GM18909 (cell line): ENCODE measurements around the gene AOPEP.

Source experiments
- ATAC-seq: cut with Tn5 transposase; IDR thresholded peaks from one replicate; pipeline ENCODE4 v1.9.1; 2021; ENCODE audit warnings: mild to moderate bottlenecking; ENCODE audit not compliant: unreplicated experiment, poor library complexity

The AOPEP gene

GRCh38 chr9:94758880-94759279 lies 32.4 kb downstream of the AOPEP start:
- no peak for ATAC-seq

- no peak for ATAC-seq
These were observed 33.5 kb downstream of the AOPEP start for GRCh38 chr9:94760010-94760409.

GRCh38 chr9:94760660-94761059 lies 34.2 kb downstream of the AOPEP start:
- no peak for ATAC-seq

GRCh38 chr9:94761481-94761880 lies 35.0 kb downstream of the AOPEP start:
- ATAC-seq, result no peak

- ATAC-seq, result no peak
These were observed 41.0 kb downstream of the AOPEP start for GRCh38 chr9:94767331-94768072.

GRCh38 chr9:94768766-94769165 lies 42.3 kb downstream of the AOPEP start:
- no peak for ATAC-seq

- ATAC-seq, result no peak
These were observed 43.8 kb downstream of the AOPEP start for GRCh38 chr9:94770334-94770733.

- ATAC-seq, result no peak
These were observed 44.6 kb downstream of the AOPEP start for GRCh38 chr9:94771096-94771495.

GRCh38 chr9:94772144-94772543 lies 45.6 kb downstream of the AOPEP start:
- ATAC-seq, result no peak

GRCh38 chr9:94772639-94773303 lies 46.3 kb downstream of the AOPEP start:
- no peak for ATAC-seq

GRCh38 chr9:94773655-94774054 lies 47.2 kb downstream of the AOPEP start:
- no peak for ATAC-seq

GRCh38 chr9:94778013-94778412 lies 51.5 kb downstream of the AOPEP start:
- ATAC-seq, result no peak

GRCh38 chr9:94779031-94779430 lies 52.5 kb downstream of the AOPEP start:
- no peak for ATAC-seq

- no peak for ATAC-seq
These were observed 53.3 kb downstream of the AOPEP start for GRCh38 chr9:94779693-94780290.

GRCh38 chr9:94780516-94780950 lies 54.0 kb downstream of the AOPEP start:
- no peak for ATAC-seq

GRCh38 chr9:94782355-94783101 lies 56.0 kb downstream of the AOPEP start:
- no peak for ATAC-seq

- no peak for ATAC-seq
These were observed 56.7 kb downstream of the AOPEP start for GRCh38 chr9:94783102-94783682.

- no peak for ATAC-seq
These were observed 57.4 kb downstream of the AOPEP start for GRCh38 chr9:94783928-94784327.

GRCh38 chr9:94785215-94786169 lies 59.0 kb downstream of the AOPEP start:
- ATAC-seq, result no peak
